Spleen (tissue), 7 donors: ENCODE measurements around the gene PRR15.

Source experiments
- CTCF ChIP-seq, 11 experiments: fragments of 200-600 bp in 7 of 11; fragments of 450-650 bp in 4 of 11; sonication (generic) in 4 of 11; IDR thresholded peaks in 8 of 11; conservative IDR thresholded peaks in 3 of 11; 1 replicate in 7 of 11; 2 replicates in 4 of 11; pipeline versions ENCODE4 v1.4.0 to v1.8.0; 2016 to 2021; ENCODE audit warnings: antibody characterized with exemption in 11 of 11, inconsistent platforms in 4 of 11, mild to moderate bottlenecking in 1 of 11
- POLR2A ChIP-seq, 3 donors: fragments of 450-650 bp; IDR thresholded peaks; one replicate each; pipeline ENCODE4 v1.5.1; 2017; ENCODE audit warnings: antibody characterized with exemption in 3 of 3, mild to moderate bottlenecking in 1 of 3
- POLR2AphosphoS5 ChIP-seq, 3 donors: sonication (generic); formaldehyde crosslinking; IDR thresholded peaks; one replicate each; pipeline ENCODE4 v1.5.1; 2017; ENCODE audit warnings: antibody characterized with exemption in 3 of 3
- donor health status: DM: no; HTN: no; CAD: no; lungs with moderate emphysema.
- donor health status: DM: no; HTN: no; CAD: no.
- donor health status: DM: no; HTN: no; CAD: no.

GRCh38 chr7:29547421-29547820 lies 16.2 kb upstream of the PRR15 start:
- TF ChIP-seq CTCF (IDR thresholded peaks at IDR 0.05 in 8 of 11, conservative IDR thresholded peaks at IDR 0.05 in 3 of 11) (no peak), POLR2A (IDR thresholded peaks at IDR 0.05) (no peak), POLR2AphosphoS5 (IDR thresholded peaks at IDR 0.05) (no peak)
